K562 (cell line): ENCODE measurements around the gene CAPN8. TPM values are rescaled to one million over a fixed set of nuclear protein-coding genes. Genes with fewer than 3 reads are reported as not detected.

Experiments used
- DEAF1 ChIP-seq: fragments of 450-650 bp; formaldehyde crosslinking; IDR thresholded peaks from 2 replicates; pipeline ENCODE4 v1.4.0; 2020; ENCODE audit warnings: mild to moderate bottlenecking, moderate library complexity
- DPF2 ChIP-seq: fragments of 450-650 bp; IDR thresholded peaks from 2 replicates; pipeline ENCODE4 v1.6.1; 2016
- ELF1 ChIP-seq: fragments of 200-800 bp; sonication (Bioruptor generic); IDR thresholded peaks from 2 replicates; pipeline ENCODE4 v1.6.1; 2016; ENCODE audit warnings: missing genetic modification characterization, missing compliant biosample characterization
- FOXP4 ChIP-seq: sonication (generic); formaldehyde crosslinking; IDR thresholded peaks from 2 replicates; pipeline ENCODE4 v1.8.0; 2022; ENCODE audit warnings: mild to moderate bottlenecking, missing genetic modification reagents, borderline replicate concordance
- GTF2F1 ChIP-seq: IDR thresholded peaks from 2 replicates; pipeline ENCODE4 v1.6.1; 2011; ENCODE audit warnings: low read depth, low read length, improper control_type of control experiment
- HNRNPL ChIP-seq: fragments of 200-400 bp; formaldehyde crosslinking; IDR thresholded peaks from 2 replicates; pipeline ENCODE4 v1.6.1; 2017; ENCODE audit warnings: low read depth, mild to moderate bottlenecking, low read length
- KAT8 ChIP-seq: fragments of 450-650 bp; IDR thresholded peaks from 2 replicates; pipeline ENCODE4 v1.6.1; 2016; ENCODE audit warnings: low read depth, mild to moderate bottlenecking
- MYNN ChIP-seq, 2 experiments: sonication (generic); formaldehyde crosslinking in 1 of 2; IDR thresholded peaks; 2 replicates each; pipeline versions ENCODE4 v1.5.0 to v1.6.1; 2016 to 2020; ENCODE audit warnings: antibody characterized with exemption in 1 of 2, missing genetic modification reagents in 1 of 2
- NBN ChIP-seq: fragments of 450-650 bp; IDR thresholded peaks from 2 replicates; pipeline ENCODE4 v1.6.1; 2016; ENCODE audit warnings: low read depth, mild to moderate bottlenecking
- NRF1 ChIP-seq, 2 experiments: fragments of 450-650 bp; IDR thresholded peaks in 1 of 2; conservative IDR thresholded peaks in 1 of 2; 2 replicates each; pipeline ENCODE4 v1.6.1; 2014; ENCODE audit warnings: mild to moderate bottlenecking in 2 of 2
- PPARD ChIP-seq: fragments of 250-450 bp; sonication (Bioruptor Pico); IDR thresholded peaks from 2 replicates; pipeline ENCODE4 v1.8.0; 2022; ENCODE audit warnings: inconsistent platforms, mild to moderate bottlenecking, moderate library complexity
- RBBP5 ChIP-seq: fragments of 200-600 bp; sonication (generic); IDR thresholded peaks from 2 replicates; pipeline ENCODE4 v1.6.1; 2012; ENCODE audit warnings: borderline replicate concordance, mild to moderate bottlenecking, low read length, control low read depth, inconsistent platforms; ENCODE audit not compliant: insufficient read depth, poor library complexity, severe bottlenecking
- SMAD4 ChIP-seq: fragments of 250-450 bp; sonication (Bioruptor Pico); conservative IDR thresholded peaks from 2 replicates; pipeline ENCODE4 v1.8.0; 2021; ENCODE audit warnings: inconsistent platforms, mild to moderate bottlenecking, moderate library complexity
- SMARCA4 ChIP-seq: fragments of 450-650 bp; IDR thresholded peaks from 2 replicates; pipeline ENCODE4 v1.6.1; 2016
- STAT6 ChIP-seq: sonication (generic); formaldehyde crosslinking; IDR thresholded peaks from 2 replicates; pipeline ENCODE4 v1.8.1; 2023; ENCODE audit warnings: mild to moderate bottlenecking, missing genetic modification reagents
- TAF1 ChIP-seq: IDR thresholded peaks from 2 replicates; pipeline ENCODE4 v1.6.1; 2011; ENCODE audit warnings: mild to moderate bottlenecking, low read length, moderate library complexity; ENCODE audit not compliant: insufficient read depth, control insufficient read depth, severe bottlenecking; ENCODE audit errors: extremely low read depth
- ZNF197 ChIP-seq: fragments of 200-800 bp; sonication (Bioruptor generic); IDR thresholded peaks from 2 replicates; pipeline ENCODE4 v1.6.1; 2016; ENCODE audit warnings: low read depth, missing genetic modification characterization, missing compliant biosample characterization
- ZNF263 ChIP-seq: sonication (generic); formaldehyde crosslinking; IDR thresholded peaks from 2 replicates; pipeline ENCODE4 v1.8.0; 2022; ENCODE audit warnings: mild to moderate bottlenecking, missing genetic modification reagents, borderline replicate concordance
- ZNF408 ChIP-seq: fragments of 250-450 bp; sonication (Bioruptor Pico); IDR thresholded peaks from 2 replicates; pipeline ENCODE4 v1.4.0; 2020; ENCODE audit warnings: low read depth, mild to moderate bottlenecking, moderate library complexity
- ZNF740 ChIP-seq, 3 experiments: fragments of 200-800 bp in 1 of 3; sonication (Bioruptor generic) in 1 of 3; sonication (generic) in 1 of 3; formaldehyde crosslinking in 1 of 3; IDR thresholded peaks; 2 replicates each; pipeline versions ENCODE4 v1.6.1 to v1.8.0; 2016 to 2022; ENCODE audit warnings: mild to moderate bottlenecking in 2 of 3, missing compliant biosample characterization in 2 of 3, missing genetic modification characterization in 2 of 3, missing genetic modification reagents in 1 of 3
- ZNF766 ChIP-seq: fragments of 200-800 bp; sonication (Bioruptor generic); conservative IDR thresholded peaks from 2 replicates; pipeline ENCODE4 v1.6.1; 2016; ENCODE audit warnings: missing genetic modification characterization, missing compliant biosample characterization
- ZNF780A ChIP-seq: fragments of 250-450 bp; sonication (Bioruptor Pico); IDR thresholded peaks from 2 replicates; pipeline ENCODE4 v1.5.0; 2021; ENCODE audit warnings: mild to moderate bottlenecking
- polyA plus RNA-seq, 8 experiments: library from polyadenylated mRNA; depleted of rRNA in 4 of 8; stranded (reverse) in 5 of 8; unstranded in 3 of 8; fragments of >200 nt; fragmentation: Nextera tagmentation in 2 of 8; fragmentation: Illumina TruSeq in 1 of 8; extraction: Ambion mirVana in 2 of 8; extraction: Trizol in 1 of 8; gene quantifications; 2 replicates each; pipeline versions ENCODE4 v1.2.1 to v1.2.3, GENCODE V29; 2011 to 2014; ENCODE audit warnings: inconsistent platforms in 1 of 8, missing spikeins in 1 of 8
- total RNA-seq, 7 experiments: library from RNA; depleted of rRNA in 6 of 7; stranded (reverse); fragments of >200 nt in 6 of 7; fragmentation: Illumina TruSeq in 2 of 7; extraction: Trizol in 2 of 7; gene quantifications; 2 replicates each; pipeline versions ENCODE4 v1.2.1 to v1.2.3, GENCODE V29; 2011 to 2021; ENCODE audit warnings: low replicate concordance in 1 of 7

Gene CAPN8
- total and polyA plus RNA-seq, 9 of the 15 experiments (the other 6 are each of a cell fraction or from before 2014, with no cell fraction given) = 0.06 TPM; not detected in 8

GRCh38 chr1:223678841-223679240 lies 13.3 kb upstream of the CAPN8 start (continued):
- TF ChIP-seq SMARCA4 (peak; percentile 88), ZNF766 (peak; percentile 78), ZNF408 (CRISPR knock-in tag) (no peak), NBN (peak; percentile 85), ELF1 (tag) (no peak), ZNF780A (CRISPR knock-in tag) (no peak), HNRNPL (no peak), RBBP5 (no peak), GTF2F1 (no peak), MYNN (IDR thresholded peaks at IDR 0.05) (peak; percentile 47; the same call in 1 of the 2 replicates), MYNN (CRISPR knock-in tag; IDR thresholded peaks at IDR 0.05) (no peak), KAT8 (no peak), TAF1 (no peak), NRF1 (conservative IDR thresholded peaks at IDR 0.05 in 1 of 2, IDR thresholded peaks at IDR 0.05 in 1 of 2) (peak; percentile 29 to 53; a peak in 2 of 4 replicates), ZNF263 (CRISPR knock-in tag) (no peak), STAT6 (no peak), DPF2 (peak; percentile 89), FOXP4 (CRISPR knock-in tag) (no peak), PPARD (CRISPR knock-in tag) (no peak), DEAF1 (CRISPR knock-in tag) (no peak), ZNF740 (CRISPR knock-in tag; IDR thresholded peaks at IDR 0.05) (no peak), ZNF740 (tag; IDR thresholded peaks at IDR 0.05) (no peak), ZNF197 (CRISPR knock-in tag) (peak; percentile 52), SMAD4 (CRISPR knock-in tag) (peak; percentile 92)
